Measurements from ENCODE around the gene SMIM10L2A. TPM values are rescaled to one million over a fixed set of nuclear protein-coding genes. Genes with fewer than 3 reads are reported as not detected.

The SMIM10L2A gene
- total RNA-seq (under 1 TPM; 0.08 to 0.58 (median 0.17) TPM), polyA plus RNA-seq (under 1 TPM; 0.08 to 0.17 (median 0.12) TPM)
- long read RNA-seq, donor 1 = 0 reads
- long read RNA-seq, donor 2, partial matches to known transcripts = 0 of 1 reads
- long read RNA-seq, donor 2, other reads (novel, unspliced or antisense) = 1 of 1 reads

GRCh38 chrX:135421932-135422809, at the start of gene SMIM10L2A:
Gene SMIM10L2A, plus strand, starts transcription at chrX:135421944. Its CDS starts 188 bp downstream, at chrX:135422132.
- Histone ChIP-seq H3K9me3 (no peaks in the 10 kb centered on the region), H3K4me1 (no peaks in the 10 kb centered on the region), H3K27ac (no peak within 1 kb of the TSS), H3K36me3 (ENCODE audit: insufficient read depth in 1 of 2, low read depth in 1 of 2) (no peaks in the 10 kb centered on the region), H3K4me3 (peak within 1 kb of the TSS; percentile 64), H3K27me3 (ENCODE audit: insufficient read depth in 3 of 3, low read length in 2 of 3) (peaks cover 0 to 10% (median 0%) of the 10 kb centered on the region in 3 donors)
- TF ChIP-seq CTCF (IDR thresholded peaks at IDR 0.05) = no peak
- DNase-seq (no peak), ATAC-seq (peak in 1 of 4 donors; percentile 37)
- WGBS, 3 donors = 5 to 45% (median 22%) methylated on average over 14 to 98 of the region's 100 CpGs
- intact Hi-C loops (cut with DNase I) = no loop called here

DNA sequence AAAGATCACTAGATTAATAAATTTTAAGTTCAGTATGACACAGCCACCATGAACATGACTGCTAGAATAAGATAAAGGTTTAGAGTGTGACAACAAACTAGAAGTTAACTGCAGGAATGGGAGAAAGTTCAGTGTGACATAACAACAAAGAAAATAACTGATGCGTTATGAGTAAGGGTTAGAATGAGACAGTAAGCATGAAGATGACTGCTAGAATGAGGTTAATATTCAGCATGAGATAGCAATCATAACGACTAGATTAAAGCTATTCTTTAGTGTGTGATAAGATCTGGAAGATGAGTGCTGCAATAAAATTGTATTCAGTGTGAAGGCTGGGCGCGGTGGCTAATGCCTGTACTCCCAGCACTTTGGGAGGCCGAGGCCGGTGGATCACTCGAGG, 48.4 kb upstream of the SMIM10L2A start:
- no peaks in the 10 kb centered on the region for H3K36me3 ChIP-seq (ENCODE audit: insufficient read depth in 1 of 2, low read depth in 1 of 2)
- TF ChIP-seq CTCF (IDR thresholded peaks at IDR 0.05) = no peak
- WGBS, 3 donors = 83 to 94% (median 90%) methylated on average over 7 of the region's 7 CpGs
- no peaks in the 10 kb centered on the region for H3K4me1 ChIP-seq
- intact Hi-C loops (cut with DNase I) = no loop called here
- H3K27ac ChIP-seq = no peak overlapping the region
- no peaks in the 10 kb centered on the region for H3K9me3 ChIP-seq
- no peak overlapping the region for H3K4me3 ChIP-seq
- no peaks in the 10 kb centered on the region for H3K27me3 ChIP-seq (ENCODE audit: insufficient read depth in 3 of 3, low read length in 2 of 3)
- ATAC-seq = no peak
- no peak for DNase-seq

DNA sequence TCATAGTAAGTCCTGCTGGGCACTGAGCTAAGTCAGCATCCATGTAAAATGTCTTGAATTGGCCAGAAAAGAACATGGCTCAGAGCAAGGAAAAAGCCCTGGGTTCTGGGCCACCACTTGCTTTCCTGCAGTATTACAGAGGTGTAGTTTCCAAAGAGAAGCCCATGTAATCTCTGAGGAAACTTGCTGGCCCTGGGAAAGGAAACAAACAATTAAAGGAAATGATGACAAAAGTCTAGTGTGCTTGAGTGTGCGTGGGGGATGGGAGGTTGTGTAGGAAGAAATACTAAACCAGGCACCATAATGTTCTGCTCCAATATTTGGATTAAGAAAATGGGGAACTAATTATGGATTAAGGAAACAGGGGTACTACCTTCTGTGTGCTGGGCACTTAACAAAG, 39.5 kb upstream of the SMIM10L2A start:
- Histone ChIP-seq H3K4me1 (no peaks in the 10 kb centered on the region), H3K27me3 (ENCODE audit: insufficient read depth in 3 of 3, low read length in 2 of 3) (no peaks in the 10 kb centered on the region), H3K9me3 (no peaks in the 10 kb centered on the region), H3K27ac (no peak overlapping the region), H3K36me3 (ENCODE audit: insufficient read depth in 1 of 2, low read depth in 1 of 2) (no peaks in the 10 kb centered on the region), H3K4me3 (no peak overlapping the region)
- 58 to 79% (median 77%) methylated on average over 1 of the region's 1 CpG for WGBS, 3 donors
- no peak for TF ChIP-seq CTCF (IDR thresholded peaks at IDR 0.05)
- no peak for ATAC-seq
- no peak for DNase-seq
- intact Hi-C loops (cut with DNase I) = no loop called here

- WGBS, 3 donors = 76 to 85% (median 84%) methylated on average over 2 of the region's 2 CpGs
- intact Hi-C loops (cut with DNase I) = no loop called here
- H3K27ac ChIP-seq = no peak overlapping the region
- no peaks in the 10 kb centered on the region for H3K9me3 ChIP-seq
- no peaks in the 10 kb centered on the region for H3K4me1 ChIP-seq
- DNase-seq (no peak), ATAC-seq (no peak)
- H3K27me3 ChIP-seq (ENCODE audit: insufficient read depth in 3 of 3, low read length in 2 of 3) = no peaks in the 10 kb centered on the region
- H3K36me3 ChIP-seq (ENCODE audit: insufficient read depth in 1 of 2, low read depth in 1 of 2) = no peaks in the 10 kb centered on the region
- no peak overlapping the region for H3K4me3 ChIP-seq
- no peak for TF ChIP-seq CTCF (IDR thresholded peaks at IDR 0.05)
These were observed 38.5 kb upstream of the SMIM10L2A start for GRCh38 chrX:135383249-135383648.

Data from psoas muscle (tissue), 8 donors.